Measurements from ENCODE around the gene FRMD3.

FRMD3 gene

DNA sequence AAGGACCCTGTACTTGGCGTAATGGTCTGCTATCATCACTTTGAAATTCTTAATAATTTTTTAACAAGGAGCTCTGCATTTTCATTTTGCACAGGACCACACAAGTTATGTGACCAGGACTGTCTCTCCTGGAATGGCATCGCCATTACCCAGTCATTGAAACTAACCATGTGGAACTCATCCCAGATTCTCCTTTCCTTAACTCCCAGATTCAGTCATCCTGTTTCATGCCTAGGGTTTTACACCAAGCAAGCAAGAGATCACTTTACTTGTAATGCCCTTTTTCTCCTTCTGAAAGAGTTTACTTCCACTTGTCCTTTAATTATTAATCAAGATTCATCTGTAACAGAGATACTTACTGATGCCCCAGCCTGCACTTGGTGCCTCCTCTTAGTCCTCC, 12.0 kb downstream of the FRMD3 start:
- Histone ChIP-seq H3K79me2 (ENCODE audit: insufficient read depth, low read depth) (no peaks in the 10 kb centered on the region), H3K27ac (no peak overlapping the region), H3K27me3 (ENCODE audit: insufficient read depth, low read depth) (no peaks in the 10 kb centered on the region), H3K9ac (no peak overlapping the region), H3K36me3 (ENCODE audit: insufficient read depth) (no peaks in the 10 kb centered on the region), H2AFZ (ENCODE audit: low read depth) (no peak overlapping the region), H3K4me2 (no peak overlapping the region), H4K20me1 (ENCODE audit: insufficient read depth) (no peaks in the 10 kb centered on the region), H3K4me3 (IDR thresholded peaks at IDR 0.05; ENCODE audit: insufficient read depth, low read depth, low read length) (no peak overlapping the region), H3K4me1 (ENCODE audit: low read depth, poor library complexity, severe bottlenecking) (no peaks in the 10 kb centered on the region)
- TF ChIP-seq, protein P1, sequence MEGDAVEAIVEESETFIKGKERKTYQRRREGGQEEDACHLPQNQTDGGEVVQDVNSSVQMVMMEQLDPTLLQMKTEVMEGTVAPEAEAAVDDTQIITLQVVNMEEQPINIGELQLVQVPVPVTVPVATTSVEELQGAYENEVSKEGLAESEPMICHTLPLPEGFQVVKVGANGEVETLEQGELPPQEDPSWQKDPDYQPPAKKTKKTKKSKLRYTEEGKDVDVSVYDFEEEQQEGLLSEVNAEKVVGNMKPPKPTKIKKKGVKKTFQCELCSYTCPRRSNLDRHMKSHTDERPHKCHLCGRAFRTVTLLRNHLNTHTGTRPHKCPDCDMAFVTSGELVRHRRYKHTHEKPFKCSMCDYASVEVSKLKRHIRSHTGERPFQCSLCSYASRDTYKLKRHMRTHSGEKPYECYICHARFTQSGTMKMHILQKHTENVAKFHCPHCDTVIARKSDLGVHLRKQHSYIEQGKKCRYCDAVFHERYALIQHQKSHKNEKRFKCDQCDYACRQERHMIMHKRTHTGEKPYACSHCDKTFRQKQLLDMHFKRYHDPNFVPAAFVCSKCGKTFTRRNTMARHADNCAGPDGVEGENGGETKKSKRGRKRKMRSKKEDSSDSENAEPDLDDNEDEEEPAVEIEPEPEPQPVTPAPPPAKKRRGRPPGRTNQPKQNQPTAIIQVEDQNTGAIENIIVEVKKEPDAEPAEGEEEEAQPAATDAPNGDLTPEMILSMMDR (conservative IDR thresholded peaks at IDR 0.05; ENCODE audit: low read depth, low read length), result no peak

DNA sequence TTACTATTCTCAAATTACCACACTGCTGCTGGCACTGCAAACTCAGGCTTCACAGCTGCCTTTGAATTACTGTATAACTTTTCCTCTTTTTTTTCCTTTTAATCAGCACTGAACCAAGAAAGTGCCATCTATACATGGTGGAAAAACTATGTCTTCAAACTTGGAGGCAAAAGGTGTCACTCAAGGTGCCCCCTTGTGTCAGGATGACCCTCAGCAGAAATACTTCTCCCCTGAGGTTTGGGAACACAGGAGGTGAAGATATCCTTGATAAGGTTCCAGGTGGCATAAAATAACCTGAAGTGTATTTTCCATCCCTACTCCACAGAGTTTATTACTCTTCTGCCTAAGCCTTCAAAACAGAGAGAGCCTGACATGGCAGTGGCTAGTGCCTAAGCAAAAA, 14.5 kb downstream of the FRMD3 start:
- Histone ChIP-seq H3K79me2 (ENCODE audit: insufficient read depth, low read depth) (no peaks in the 10 kb centered on the region), H3K9ac (no peak overlapping the region), H3K4me2 (no peak overlapping the region), H3K4me1 (ENCODE audit: low read depth, poor library complexity, severe bottlenecking) (no peaks in the 10 kb centered on the region), H2AFZ (ENCODE audit: low read depth) (no peak overlapping the region), H4K20me1 (ENCODE audit: insufficient read depth) (no peaks in the 10 kb centered on the region), H3K36me3 (ENCODE audit: insufficient read depth) (no peaks in the 10 kb centered on the region), H3K4me3 (IDR thresholded peaks at IDR 0.05; ENCODE audit: insufficient read depth, low read depth, low read length) (no peak overlapping the region), H3K27me3 (ENCODE audit: insufficient read depth, low read depth) (no peaks in the 10 kb centered on the region), H3K27ac (no peak overlapping the region)
- TF ChIP-seq, protein P1 (conservative IDR thresholded peaks at IDR 0.05; ENCODE audit: low read depth, low read length), result no peak

- Histone ChIP-seq H3K9ac (no peak overlapping the region), H4K20me1 (ENCODE audit: insufficient read depth) (no peaks in the 10 kb centered on the region), H3K27ac (no peak overlapping the region), H3K36me3 (ENCODE audit: insufficient read depth) (no peaks in the 10 kb centered on the region), H2AFZ (ENCODE audit: low read depth) (no peak overlapping the region), H3K4me3 (IDR thresholded peaks at IDR 0.05; ENCODE audit: insufficient read depth, low read depth, low read length) (no peak overlapping the region), H3K4me1 (ENCODE audit: low read depth, poor library complexity, severe bottlenecking) (no peaks in the 10 kb centered on the region), H3K27me3 (ENCODE audit: insufficient read depth, low read depth) (no peaks in the 10 kb centered on the region), H3K79me2 (ENCODE audit: insufficient read depth, low read depth) (no peaks in the 10 kb centered on the region), H3K4me2 (no peak overlapping the region)
- TF ChIP-seq, protein P1 (conservative IDR thresholded peaks at IDR 0.05; ENCODE audit: low read depth, low read length), result no peak
Observed at GRCh38 chr9:83521411-83521810, 16.8 kb downstream of the FRMD3 start.

- H2AFZ ChIP-seq (ENCODE audit: low read depth), result no peak overlapping the region
- no peak overlapping the region for H3K4me3 ChIP-seq (IDR thresholded peaks at IDR 0.05; ENCODE audit: insufficient read depth, low read depth, low read length)
- no peak overlapping the region for H3K27ac ChIP-seq
- no peak overlapping the region for H3K9ac ChIP-seq
- H3K27me3 ChIP-seq (ENCODE audit: insufficient read depth, low read depth), result no peaks in the 10 kb centered on the region
- H4K20me1 ChIP-seq (ENCODE audit: insufficient read depth), result no peaks in the 10 kb centered on the region
- no peaks in the 10 kb centered on the region for H3K4me1 ChIP-seq (ENCODE audit: low read depth, poor library complexity, severe bottlenecking)
- no peak overlapping the region for H3K4me2 ChIP-seq
- no peaks in the 10 kb centered on the region for H3K79me2 ChIP-seq (ENCODE audit: insufficient read depth, low read depth)
- TF ChIP-seq, protein P1 (conservative IDR thresholded peaks at IDR 0.05; ENCODE audit: low read depth, low read length), result no peak
- H3K36me3 ChIP-seq (ENCODE audit: insufficient read depth), result no peaks in the 10 kb centered on the region
Observed at GRCh38 chr9:83521011-83521410, 17.2 kb downstream of the FRMD3 start.

All from KMS-11 (cell line).